Smooth muscle cell (in vitro differentiated cells): ENCODE data around the gene DISC1. TPM values are rescaled to one million over a fixed set of nuclear protein-coding genes. Genes with fewer than 3 reads are reported as not detected.
A peak's percentile ranks its signal among the peaks of the same experiment; 100 is the strongest.

ENCODE experiments used
- DNase-seq: peaks from one replicate; lab custom pipeline; 2025; ENCODE audit not compliant: unreplicated experiment; lab: John Stamatoyannopoulos, UW
- H2AFZ ChIP-seq: fragments of 200-600 bp; sonication (generic); 2 replicates; pipeline ENCODE4 v1.6.0; 2016; ENCODE audit warnings: antibody characterized with exemption, low read depth, mild to moderate bottlenecking
- H3F3A ChIP-seq: fragments of 200-600 bp; sonication (generic); 2 replicates; pipeline ENCODE4 v1.6.0; 2017; ENCODE audit warnings: antibody characterized with exemption, low read depth
- H3K27ac ChIP-seq: fragments of 200-600 bp; sonication (generic); 2 replicates; pipeline ENCODE4 v1.5.1; 2016; ENCODE audit warnings: low read depth, mild to moderate bottlenecking
- H3K27me3 ChIP-seq: fragments of 200-600 bp; sonication (generic); 2 replicates; pipeline ENCODE4 v1.6.1; 2016; ENCODE audit warnings: low read depth, mild to moderate bottlenecking
- H3K36me3 ChIP-seq: fragments of 200-600 bp; sonication (generic); 2 replicates; pipeline ENCODE4 v1.5.1; 2016; ENCODE audit warnings: low read depth
- H3K4me1 ChIP-seq: fragments of 200-600 bp; sonication (generic); 2 replicates; pipeline ENCODE4 v1.5.1; 2016; ENCODE audit warnings: low read depth
- H3K4me2 ChIP-seq: fragments of 200-600 bp; sonication (generic); 2 replicates; pipeline ENCODE4 v1.6.0; 2016; ENCODE audit warnings: mild to moderate bottlenecking
- H3K4me3 ChIP-seq: fragments of 200-600 bp; sonication (generic); 2 replicates; pipeline ENCODE4 v1.5.1; 2016; ENCODE audit warnings: mild to moderate bottlenecking
- H3K79me2 ChIP-seq: fragments of 200-600 bp; sonication (generic); 2 replicates; pipeline ENCODE4 v1.6.0; 2016; ENCODE audit warnings: low read depth, mild to moderate bottlenecking
- H3K9ac ChIP-seq: fragments of 200-600 bp; sonication (generic); 2 replicates; pipeline ENCODE4 v1.6.0; 2016; ENCODE audit warnings: low read depth
- H3K9me3 ChIP-seq: fragments of 200-600 bp; sonication (generic); replicated peaks from 2 replicates; pipeline ENCODE4 v1.5.1; 2016; ENCODE audit warnings: low read depth
- H4K20me1 ChIP-seq: fragments of 200-600 bp; sonication (generic); 2 replicates; pipeline ENCODE4 v1.6.0; 2016; ENCODE audit warnings: low read depth
- WGBS: methylation state at CpG from one replicate; pipeline ENCODE4 v1.1.7; 2016; ENCODE audit warnings: low lambda C conversion rate; 5-methylcytosine and 5-hydroxymethylcytosine counted together
- polyA plus RNA-seq: library from polyadenylated mRNA; unstranded; fragments of >200 nt; fragmentation: Nextera tagmentation; extraction: Ambion mirVana; gene quantifications from 2 replicates; pipeline ENCODE4 v1.2.1, GENCODE V29; 2016
- total RNA-seq: library from RNA; depleted of rRNA; stranded (reverse); fragments of >200 nt; gene quantifications from 2 replicates; pipeline ENCODE4 v1.2.3, GENCODE V29; 2014
- TF ChIP-seq, protein P1 (sequence below): fragments of 200-600 bp; sonication (generic); IDR thresholded peaks from 2 replicates; pipeline ENCODE4 v1.5.1; 2017; ENCODE audit warnings: borderline replicate concordance, mild to moderate bottlenecking, antibody characterized with exemption; ENCODE audit not compliant: insufficient read depth, poor library complexity, severe bottlenecking

Gene DISC1
- total and polyA plus RNA-seq, 2 experiments from 2014 or later = 0.89 to 4.3 TPM

- Histone ChIP-seq H3K27ac (no peak overlapping the region), H3K9me3 (no peaks in the 10 kb centered on the region), H3K4me2 (peak overlapping the region; percentile 56), H3K79me2 (no peaks in the 10 kb centered on the region), H2AFZ (no peak overlapping the region), H3K27me3 (no peaks in the 10 kb centered on the region), H4K20me1 (no peaks in the 10 kb centered on the region), H3K9ac (no peak overlapping the region), H3K36me3 (no peaks in the 10 kb centered on the region), H3K4me1 (peaks cover 3% of the 10 kb centered on the region), H3K4me3 (no peak overlapping the region), H3F3A (peaks cover 5% of the 10 kb centered on the region)
- TF ChIP-seq, protein P1, sequence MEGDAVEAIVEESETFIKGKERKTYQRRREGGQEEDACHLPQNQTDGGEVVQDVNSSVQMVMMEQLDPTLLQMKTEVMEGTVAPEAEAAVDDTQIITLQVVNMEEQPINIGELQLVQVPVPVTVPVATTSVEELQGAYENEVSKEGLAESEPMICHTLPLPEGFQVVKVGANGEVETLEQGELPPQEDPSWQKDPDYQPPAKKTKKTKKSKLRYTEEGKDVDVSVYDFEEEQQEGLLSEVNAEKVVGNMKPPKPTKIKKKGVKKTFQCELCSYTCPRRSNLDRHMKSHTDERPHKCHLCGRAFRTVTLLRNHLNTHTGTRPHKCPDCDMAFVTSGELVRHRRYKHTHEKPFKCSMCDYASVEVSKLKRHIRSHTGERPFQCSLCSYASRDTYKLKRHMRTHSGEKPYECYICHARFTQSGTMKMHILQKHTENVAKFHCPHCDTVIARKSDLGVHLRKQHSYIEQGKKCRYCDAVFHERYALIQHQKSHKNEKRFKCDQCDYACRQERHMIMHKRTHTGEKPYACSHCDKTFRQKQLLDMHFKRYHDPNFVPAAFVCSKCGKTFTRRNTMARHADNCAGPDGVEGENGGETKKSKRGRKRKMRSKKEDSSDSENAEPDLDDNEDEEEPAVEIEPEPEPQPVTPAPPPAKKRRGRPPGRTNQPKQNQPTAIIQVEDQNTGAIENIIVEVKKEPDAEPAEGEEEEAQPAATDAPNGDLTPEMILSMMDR = peak; percentile 95
- WGBS = 32% methylated on average over 18 of the region's 18 CpGs
- no peak for DNase-seq
These were observed 240.1 kb downstream of the DISC1 start for GRCh38 chr1:231866392-231867331.

GRCh38 chr1:231867607-231868006 is 241.0 kb downstream of the DISC1 start:
- Histone ChIP-seq H3K9ac (no peak overlapping the region), H3K27me3 (no peaks in the 10 kb centered on the region), H3F3A (peaks cover 5% of the 10 kb centered on the region), H4K20me1 (no peaks in the 10 kb centered on the region), H3K4me1 (peaks cover 3% of the 10 kb centered on the region), H3K79me2 (no peaks in the 10 kb centered on the region), H2AFZ (no peak overlapping the region), H3K4me3 (no peak overlapping the region), H3K9me3 (no peaks in the 10 kb centered on the region), H3K4me2 (no peak overlapping the region), H3K27ac (no peak overlapping the region), H3K36me3 (no peaks in the 10 kb centered on the region)
- 29% methylated on average over 2 of the region's 2 CpGs for WGBS
- no peak for DNase-seq
- TF ChIP-seq, protein P1 = no peak

- no peaks in the 10 kb centered on the region for H3K79me2 ChIP-seq
- no peak overlapping the region for H3K4me3 ChIP-seq
- 99% methylated on average over 2 of the region's 2 CpGs for WGBS
- no peak overlapping the region for H3K9ac ChIP-seq
- TF ChIP-seq, protein P1 = no peak
- H3K4me2 ChIP-seq = no peak overlapping the region
- no peak overlapping the region for H3K27ac ChIP-seq
- no peaks in the 10 kb centered on the region for H3K9me3 ChIP-seq
- no peak overlapping the region for H2AFZ ChIP-seq
- H3K27me3 ChIP-seq = no peaks in the 10 kb centered on the region
- H3F3A ChIP-seq = peaks cover 11% of the 10 kb centered on the region
- H4K20me1 ChIP-seq = no peaks in the 10 kb centered on the region
- peaks cover 3% of the 10 kb centered on the region for H3K4me1 ChIP-seq
- no peaks in the 10 kb centered on the region for H3K36me3 ChIP-seq
- no peak for DNase-seq
These were observed 242.8 kb downstream of the DISC1 start for GRCh38 chr1:231869364-231869763.

- Histone ChIP-seq H3K4me3 (no peak overlapping the region), H4K20me1 (no peaks in the 10 kb centered on the region), H3K27ac (no peak overlapping the region), H3K79me2 (no peaks in the 10 kb centered on the region), H3K36me3 (no peaks in the 10 kb centered on the region), H3F3A (peaks cover 6% of the 10 kb centered on the region), H3K4me1 (peaks cover 3% of the 10 kb centered on the region), H3K9me3 (peaks cover 4% of the 10 kb centered on the region), H3K4me2 (no peak overlapping the region), H2AFZ (no peak overlapping the region), H3K27me3 (no peaks in the 10 kb centered on the region), H3K9ac (no peak overlapping the region)
- TF ChIP-seq, protein P1 = no peak
- no peak for DNase-seq
- WGBS = 96% methylated on average over 6 of the region's 6 CpGs
These were observed 244.9 kb downstream of the DISC1 start for GRCh38 chr1:231871471-231871870.
